PFSK-1 (cell line): ENCODE results near the gene KREMEN1.

Source experiments
- FOXP2 ChIP-seq: optimal IDR thresholded peaks from 2 replicates; pipeline ENCODE3; 2011; ENCODE audit warnings: borderline replicate concordance, control low read depth, inconsistent platforms; ENCODE audit not compliant: insufficient read depth; ENCODE audit errors: extremely low read length, extremely low read depth
- POLR2AphosphoS5 ChIP-seq: IDR thresholded peaks from 2 replicates; pipeline ENCODE4 v1.6.1; 2012; ENCODE audit warnings: low read depth, mild to moderate bottlenecking, control low read depth, low read length, moderate library complexity
- REST ChIP-seq, 2 experiments: IDR thresholded peaks; 2 replicates each; pipeline versions ENCODE4 v1.6.1 to v1.8.0; 2011 to 2012; ENCODE audit warnings: low read depth in 2 of 2, low read length in 2 of 2, control low read depth in 1 of 2, inconsistent platforms in 1 of 2, mild to moderate bottlenecking in 1 of 2, moderate library complexity in 1 of 2; ENCODE audit not compliant: insufficient read depth in 1 of 2
- SIN3A ChIP-seq: IDR thresholded peaks from 2 replicates; pipeline ENCODE4 v1.6.1; 2012; ENCODE audit warnings: mild to moderate bottlenecking, low read length, moderate library complexity, borderline replicate concordance; ENCODE audit not compliant: insufficient read depth
- TAF1 ChIP-seq: IDR thresholded peaks from 2 replicates; pipeline ENCODE4 v1.6.1; 2012; ENCODE audit warnings: low read length, control low read depth, borderline replicate concordance; ENCODE audit not compliant: insufficient read depth

The KREMEN1 gene

GRCh38 chr22:29125844-29126243 lies 53.0 kb downstream of the KREMEN1 start:
- no peak for TF ChIP-seq POLR2AphosphoS5
- no peak for TF ChIP-seq REST (IDR thresholded peaks at IDR 0.05; ENCODE audit: insufficient read depth in 1 of 2, low read depth in 2 of 2, low read length in 2 of 2)
- no peak for TF ChIP-seq TAF1
- no peak for TF ChIP-seq SIN3A
- TF ChIP-seq FOXP2, result no peak

GRCh38 chr22:29126670-29127395 lies 54.0 kb downstream of the KREMEN1 start:
- TF ChIP-seq POLR2AphosphoS5 (no peak), SIN3A (no peak), TAF1 (no peak), REST (IDR thresholded peaks at IDR 0.05; ENCODE audit: insufficient read depth in 1 of 2, low read depth in 2 of 2, low read length in 2 of 2) (no peak), FOXP2 (no peak)

GRCh38 chr22:29128891-29129807 lies 56.3 kb downstream of the KREMEN1 start:
- TF ChIP-seq REST (IDR thresholded peaks at IDR 0.05; ENCODE audit: insufficient read depth in 1 of 2, low read depth in 2 of 2, low read length in 2 of 2), result no peak

- no peak for TF ChIP-seq SIN3A
- no peak for TF ChIP-seq FOXP2
- TF ChIP-seq REST (IDR thresholded peaks at IDR 0.05; ENCODE audit: insufficient read depth in 1 of 2, low read depth in 2 of 2, low read length in 2 of 2), result no peak
- no peak for TF ChIP-seq POLR2AphosphoS5
- no peak for TF ChIP-seq TAF1
These were observed 56.9 kb downstream of the KREMEN1 start for GRCh38 chr22:29129808-29130140.
